HFFc6 (cell line): Measurements from ENCODE around the gene PRIMPOL. TPM values are rescaled to one million over a fixed set of nuclear protein-coding genes. Genes with fewer than 3 reads are reported as not detected.
"Not testable (repeated sequence)": the region's sequence is repeated elsewhere in the genome, so short reads cannot be mapped to it uniquely, and the experiment has no call there.

Experiments used
- DNase-seq: peaks from one replicate; pipeline ENCODE4 v3.0.0-alpha.2; 2018
- H3K27ac Mint-ChIP-seq: 2 replicates; pipeline ENCODE4 v1.8.0; 2020; ENCODE audit warnings: mild to moderate bottlenecking, mixed read lengths
- H3K27me3 Mint-ChIP-seq: 2 replicates; pipeline ENCODE4 v1.8.0; 2021; ENCODE audit warnings: mild to moderate bottlenecking, moderate library complexity, mixed read lengths; ENCODE audit not compliant: insufficient read depth
- H3K36me3 Mint-ChIP-seq: 2 replicates; pipeline ENCODE4 v1.8.0; 2021; ENCODE audit warnings: low read depth, mixed read lengths
- H3K4me1 Mint-ChIP-seq: 2 replicates; pipeline ENCODE4 v1.8.0; 2020; ENCODE audit warnings: low read depth, mixed read lengths
- H3K4me3 Mint-ChIP-seq: 2 replicates; pipeline ENCODE4 v1.8.0; 2020; ENCODE audit warnings: mild to moderate bottlenecking, moderate library complexity, mixed read lengths
- H3K9me3 Mint-ChIP-seq: 2 replicates; pipeline ENCODE4 v1.8.0; 2020; ENCODE audit warnings: mild to moderate bottlenecking, mixed read lengths
- CTCF ChIP-seq: fragments of 200-600 bp; sonication (generic); IDR thresholded peaks from 2 replicates; pipeline ENCODE4 v1.5.0; 2021; ENCODE audit warnings: antibody characterized with exemption, mild to moderate bottlenecking
- long read RNA-seq: library from polyadenylated mRNA; unstranded; transcript quantifications from one replicate; pipeline ENCODE4 v2.0.0, GENCODE V29; 2019
- total RNA-seq, 6 experiments: library from RNA; stranded (reverse); fragmentation: NEBNext Ultra II Directional; extraction: Animal tissue kit (Norgen Biotek cat#: 25700); gene quantifications; 2 replicates in 1 of 6; 3 replicates in 5 of 6; pipeline ENCODE4 v1.2.3, GENCODE V29; 2021

Gene PRIMPOL
- 10 to 100 TPM in 4 of 6 experiments, 1 to 10 TPM in 2; 9.0 to 11.3 (median 10.8) TPM for total RNA-seq
- long read RNA-seq, transcript PRIMPOL-201 (14 exons, 2,289 nt), result major isoform, 6 of 9 reads
- long read RNA-seq, partial matches to known transcripts, result 1 of 9 reads
- long read RNA-seq, other reads (novel, unspliced or antisense), result 2 of 9 reads

- peak; percentile 55 for TF ChIP-seq CTCF
- Mint-ChIP-seq H3K9me3 (no peaks in the 10 kb centered on the region), H3K27ac (peak within 1 kb of the TSS; percentile 95), H3K4me1 (peaks cover 75% of the 10 kb centered on the region), H3K4me3 (peak within 1 kb of the TSS; percentile 94), H3K27me3 (peaks cover 2% of the 10 kb centered on the region), H3K36me3 (peaks cover 17% of the 10 kb centered on the region)
- DNase-seq, result peak; percentile 93
Observed at GRCh38 chr4:184649026-184649970, at the start of gene PRIMPOL, which contains the start of gene CASP3. TSS of gene PRIMPOL (plus strand) at chr4:184649738. CDS start at chr4:184657141, 7,403 bp downstream. TSS of gene CASP3 (minus strand) at chr4:184649447. CDS start at chr4:184638453, 10,994 bp downstream.

- peaks cover 11% of the 10 kb centered on the region for H3K27me3 Mint-ChIP-seq
- not testable (repeated sequence) for H3K27ac Mint-ChIP-seq
Observed at GRCh38 chr4:184600982-184601381, 48.6 kb upstream of the PRIMPOL start.

GRCh38 chr4:184602857-184603256 lies 46.7 kb upstream of the PRIMPOL start:
- not testable (repeated sequence) for H3K27ac Mint-ChIP-seq, DNase-seq, H3K4me3 Mint-ChIP-seq
- H3K36me3 Mint-ChIP-seq, result peaks cover 14% of the 10 kb centered on the region; the same call in 1 of the 2 replicates
- peaks cover 24% of the 10 kb centered on the region for H3K4me1 Mint-ChIP-seq
- peaks cover 11% of the 10 kb centered on the region for H3K27me3 Mint-ChIP-seq
- peaks cover 28% of the 10 kb centered on the region for H3K9me3 Mint-ChIP-seq

More at GRCh38 chr4:184600982-184601381, 48.6 kb upstream of the PRIMPOL start:
- peaks cover 14% of the 10 kb centered on the region; the same call in 1 of the 2 replicates for H3K36me3 Mint-ChIP-seq
- H3K9me3 Mint-ChIP-seq, result peaks cover 24% of the 10 kb centered on the region
- not testable (repeated sequence) for DNase-seq, H3K4me3 Mint-ChIP-seq
- peaks cover 35% of the 10 kb centered on the region for H3K4me1 Mint-ChIP-seq

- H3K27ac Mint-ChIP-seq, result not testable (repeated sequence)
Observed at GRCh38 chr4:184607429-184607828, 42.1 kb upstream of the PRIMPOL start.

GRCh38 chr4:184612074-184612473 lies 37.5 kb upstream of the PRIMPOL start:
- Mint-ChIP-seq H3K4me1 (no peaks in the 10 kb centered on the region), H3K4me3 (no peak overlapping the region), H3K27ac (no peak overlapping the region), H3K36me3 (peaks cover 4% of the 10 kb centered on the region; the same call in 1 of the 2 replicates), H3K27me3 (peaks cover 3% of the 10 kb centered on the region; the same call in 1 of the 2 replicates), H3K9me3 (peaks cover 5% of the 10 kb centered on the region)
- no peak for TF ChIP-seq CTCF
- DNase-seq, result no peak

More at GRCh38 chr4:184607429-184607828, 42.1 kb upstream of the PRIMPOL start:
- peaks cover 28% of the 10 kb centered on the region for H3K9me3 Mint-ChIP-seq
- not testable (repeated sequence) for DNase-seq, H3K4me1 Mint-ChIP-seq, H3K27me3 Mint-ChIP-seq, H3K4me3 Mint-ChIP-seq
- H3K36me3 Mint-ChIP-seq, result peaks cover 14% of the 10 kb centered on the region; the same call in 1 of the 2 replicates

GRCh38 chr4:184613405-184613804 lies 36.1 kb upstream of the PRIMPOL start:
- Mint-ChIP-seq H3K36me3 (peaks cover 4% of the 10 kb centered on the region; the same call in 1 of the 2 replicates), H3K9me3 (peaks cover 5% of the 10 kb centered on the region; the same call in 1 of the 2 replicates), H3K27ac (no peak overlapping the region), H3K4me3 (no peak overlapping the region), H3K27me3 (peaks cover 3% of the 10 kb centered on the region), H3K4me1 (peaks cover 11% of the 10 kb centered on the region)
- no peak for DNase-seq
- TF ChIP-seq CTCF, result no peak
